DMS 273 treated with DMSO at 0.1 percent for 48 hours (cell line): ENCODE results near the gene MAPK6.
"Not testable (repeated sequence)": the region's sequence is repeated elsewhere in the genome, so short reads cannot be mapped to it uniquely, and the experiment has no call there.

Experiments
- DNase-seq: peaks from one replicate; lab custom pipeline; 2025; lab: John Stamatoyannopoulos, UW

The MAPK6 gene

DNA sequence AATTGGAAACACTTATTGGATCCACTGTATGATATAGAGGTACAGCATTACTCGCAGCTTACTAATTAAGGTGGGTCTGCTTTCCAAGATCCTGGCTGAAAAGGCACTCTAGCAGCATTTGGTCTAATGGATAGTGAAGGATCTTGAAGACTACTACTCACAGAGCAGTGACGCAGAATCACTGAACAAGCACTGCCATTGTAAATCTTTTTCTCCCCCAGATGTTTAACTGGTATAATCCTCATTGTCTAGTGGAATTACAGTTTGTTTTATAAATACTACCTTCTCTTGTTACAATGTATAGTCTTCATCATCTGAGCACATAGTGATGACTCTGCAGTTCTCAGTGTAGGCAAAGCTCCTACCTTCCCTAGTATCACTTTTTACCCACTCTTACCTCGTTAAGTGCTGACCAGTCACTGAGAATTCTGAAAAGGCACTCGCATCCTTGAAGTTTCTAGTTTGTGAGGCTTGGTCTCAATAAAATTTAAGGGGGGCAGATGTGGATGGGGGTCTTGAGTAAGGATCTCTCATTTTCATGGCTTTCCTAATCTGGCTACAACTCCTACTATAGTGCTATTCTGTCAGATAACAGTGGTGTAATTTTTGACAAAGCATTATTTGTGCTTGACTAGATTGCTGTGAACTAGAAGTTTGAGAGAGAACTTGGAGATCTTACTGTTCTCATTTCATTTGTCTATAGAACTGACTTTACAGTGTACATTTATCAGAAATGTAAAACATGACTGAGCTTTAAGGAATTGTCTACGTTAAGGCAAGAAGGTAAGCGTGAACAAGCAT, 23.2 kb downstream of the MAPK6 start:
- no peak for DNase-seq

- DNase-seq = not testable (repeated sequence)
These were observed 26.8 kb downstream of the MAPK6 start for GRCh38 chr15:52045795-52046298.

DNA sequence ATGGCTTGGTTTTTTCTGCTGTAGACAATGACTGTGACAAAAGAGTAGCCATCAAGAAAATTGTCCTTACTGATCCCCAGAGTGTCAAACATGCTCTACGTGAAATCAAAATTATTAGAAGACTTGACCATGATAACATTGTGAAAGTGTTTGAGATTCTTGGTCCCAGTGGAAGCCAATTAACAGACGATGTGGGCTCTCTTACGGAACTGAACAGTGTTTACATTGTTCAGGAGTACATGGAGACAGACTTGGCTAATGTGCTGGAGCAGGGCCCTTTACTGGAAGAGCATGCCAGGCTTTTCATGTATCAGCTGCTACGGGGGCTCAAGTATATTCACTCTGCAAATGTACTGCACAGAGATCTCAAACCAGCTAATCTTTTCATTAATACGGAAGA, 27.5 kb downstream of the MAPK6 start:
- DNase-seq = not testable (repeated sequence)

DNA sequence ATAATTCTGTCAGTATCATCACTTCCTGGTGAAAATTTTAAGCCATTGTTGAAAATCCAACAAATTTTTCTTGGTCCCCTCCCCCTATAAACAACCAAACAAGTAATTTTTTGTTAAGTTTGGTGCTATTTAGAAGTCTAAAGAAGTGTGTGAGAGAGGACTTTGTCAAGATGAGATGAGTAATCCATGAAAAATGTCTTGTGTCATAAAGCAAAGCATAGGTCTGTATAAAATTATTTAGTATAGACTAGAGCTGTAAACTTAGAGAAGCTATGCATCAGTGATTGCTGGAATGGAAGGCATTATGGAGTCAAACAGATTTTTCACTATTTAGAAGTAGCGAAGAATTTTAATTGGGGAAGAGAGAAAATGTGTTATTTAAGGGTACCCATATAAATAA, 31.4 kb downstream of the MAPK6 start:
- DNase-seq = no peak

DNA sequence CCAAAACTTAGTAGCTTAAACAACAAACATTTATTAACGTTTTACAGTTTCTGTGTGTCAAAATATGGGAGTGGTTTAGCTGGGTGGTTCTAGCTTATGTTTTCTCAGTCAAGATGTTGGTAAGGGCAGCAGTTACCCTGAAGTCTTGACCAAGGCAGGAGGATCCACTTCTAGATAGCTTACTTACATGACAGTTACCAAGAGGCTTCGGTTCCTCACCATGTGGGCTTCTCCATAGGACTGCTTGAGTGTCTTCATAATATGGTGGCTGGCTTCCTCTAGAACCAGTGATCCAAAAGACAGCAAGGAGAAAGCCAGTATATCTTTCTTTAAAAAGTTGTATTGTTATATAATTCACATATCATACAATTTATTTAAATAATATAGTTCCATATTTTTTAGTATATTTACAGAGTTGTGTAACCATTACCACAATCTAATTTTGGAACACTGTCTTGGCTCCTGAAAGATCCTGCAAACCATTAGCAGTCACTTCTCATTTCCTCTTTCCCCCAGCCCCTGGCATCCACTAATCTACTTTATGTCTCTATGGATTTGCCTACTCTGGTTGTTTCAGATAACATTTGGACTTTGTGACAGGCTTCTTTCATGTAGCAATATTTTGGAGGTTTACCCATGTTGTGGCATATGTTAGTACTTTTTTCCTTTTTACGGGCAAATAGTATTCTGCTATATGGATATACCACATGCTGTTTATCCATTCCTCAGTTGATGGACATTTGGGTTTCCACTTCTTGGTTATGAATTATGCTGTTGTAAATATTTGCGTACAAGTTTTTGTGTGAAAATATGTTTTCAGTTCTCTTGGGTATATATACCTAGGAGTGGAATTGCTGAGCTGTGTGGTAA, 33.3 kb downstream of the MAPK6 start:
- DNase-seq = no peak

DNA sequence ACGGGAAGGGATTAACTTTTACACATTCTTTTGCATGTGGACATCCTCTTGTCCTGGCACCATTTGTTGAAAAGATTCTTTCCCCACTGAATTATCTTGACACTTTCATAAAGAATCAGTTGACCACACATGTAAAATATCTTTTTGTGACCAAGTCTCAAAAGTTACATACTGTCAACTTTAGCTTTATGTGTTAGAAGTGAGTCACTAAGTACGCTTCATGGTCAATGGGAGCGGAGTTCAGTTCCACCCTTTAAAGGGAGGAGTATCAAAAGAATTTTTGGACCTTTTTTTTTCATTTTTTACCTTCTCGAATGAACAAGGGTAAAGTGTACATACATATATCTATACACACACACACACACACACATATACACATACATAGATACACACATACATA, 35.4 kb downstream of the MAPK6 start:
- DNase-seq = no peak

GRCh38 chr15:52054858-52055257, 35.8 kb downstream of the MAPK6 start:
- DNase-seq = not testable (repeated sequence)

- DNase-seq = no peak
These were observed 37.0 kb downstream of the MAPK6 start for GRCh38 chr15:52056001-52056400.

GRCh38 chr15:52056496-52056895, 37.5 kb downstream of the MAPK6 start:
- no peak for DNase-seq

DNA sequence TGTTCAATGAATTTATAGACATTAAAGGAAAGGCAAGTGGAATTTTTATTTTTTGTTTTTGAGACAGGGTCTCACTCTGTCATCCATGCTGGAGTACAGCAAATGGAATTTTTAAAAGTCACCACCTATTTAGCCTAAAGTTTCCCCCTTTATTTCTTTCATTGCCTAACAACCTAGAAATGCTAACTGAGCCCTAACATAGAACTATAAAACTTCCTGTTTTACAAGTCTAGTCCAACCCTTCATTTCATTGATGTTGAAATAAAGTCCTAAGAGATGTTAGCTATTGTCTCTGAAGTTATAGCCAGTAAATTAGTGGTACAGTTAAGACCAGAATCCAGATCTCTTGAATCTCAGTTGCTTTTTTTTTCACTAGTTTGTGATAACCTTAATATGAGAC, 39.0 kb downstream of the MAPK6 start:
- no peak for DNase-seq

DNA sequence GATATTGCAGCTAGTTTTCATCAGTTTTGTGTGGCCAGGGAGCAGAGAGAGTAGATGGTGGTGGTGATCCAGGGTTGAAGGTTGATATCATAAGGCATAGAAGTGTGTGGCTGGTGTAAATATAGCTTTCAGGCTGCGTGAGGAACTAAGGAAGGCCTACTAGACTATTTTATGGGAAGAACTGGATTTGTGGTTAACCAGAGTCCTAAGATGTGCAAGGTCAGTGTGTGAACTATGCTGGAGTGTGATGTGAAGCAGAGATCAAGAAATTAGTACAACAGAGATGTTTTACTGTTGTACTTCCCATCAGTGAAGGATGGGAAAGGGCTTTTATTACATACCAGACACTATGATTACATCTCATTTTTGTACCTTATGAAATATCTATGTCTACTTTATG, 41.5 kb downstream of the MAPK6 start:
- DNase-seq = no peak

GRCh38 chr15:52066842-52067544, 48.0 kb downstream of the MAPK6 start:
- DNase-seq = no peak

DNA sequence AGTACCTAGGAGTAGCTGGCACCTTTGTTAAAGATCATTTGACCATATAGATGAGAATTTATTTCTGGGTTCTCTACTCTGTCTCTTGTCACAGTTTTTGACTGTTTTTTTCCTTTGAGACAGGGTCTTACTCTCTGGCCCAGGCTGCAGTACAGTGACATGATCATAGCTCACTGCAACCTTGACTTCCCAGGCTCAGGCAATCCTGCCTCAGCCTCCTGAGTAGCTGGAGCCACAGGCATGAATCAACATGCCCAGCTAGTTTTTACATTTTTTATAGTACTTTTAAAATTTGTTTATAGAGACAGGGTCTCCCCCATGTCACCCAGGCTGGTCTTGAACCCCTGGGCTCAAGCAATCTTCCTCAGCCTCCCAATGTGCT, 48.5 kb downstream of the MAPK6 start:
- no peak for DNase-seq

DNA sequence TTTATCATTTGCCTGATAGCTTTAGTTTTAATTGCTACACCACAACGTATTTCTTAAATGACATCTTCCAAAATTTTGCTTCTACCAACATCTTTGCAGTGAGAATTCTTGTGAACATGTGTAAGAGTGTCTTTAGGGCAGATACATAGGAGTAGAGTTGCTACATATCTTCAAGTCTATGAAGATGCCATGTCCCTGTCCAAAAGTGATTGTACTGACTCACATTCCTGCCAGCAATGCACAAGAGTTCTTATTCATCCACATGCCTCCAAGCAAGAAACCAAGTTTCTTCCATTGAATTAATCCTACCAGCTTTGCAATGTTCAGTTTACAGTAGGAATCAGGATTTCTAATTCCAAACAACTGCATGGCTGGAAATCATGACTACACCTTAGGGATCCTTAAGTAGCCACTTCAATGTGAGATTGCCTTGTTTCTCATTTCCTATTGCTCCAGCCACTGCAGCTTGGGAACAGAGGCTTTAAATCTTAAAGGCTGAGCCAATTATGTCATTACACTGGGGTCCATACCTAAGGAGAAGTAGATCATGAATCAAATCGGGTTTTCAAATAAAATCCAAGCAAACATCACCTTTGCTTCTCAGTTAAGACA, 49.1 kb downstream of the MAPK6 start:
- no peak for DNase-seq

GRCh38 chr15:52069559-52069958, 50.5 kb downstream of the MAPK6 start:
- DNase-seq = no peak

GRCh38 chr15:52071570-52071969, 52.6 kb downstream of the MAPK6 start:
- DNase-seq = no peak

DNA sequence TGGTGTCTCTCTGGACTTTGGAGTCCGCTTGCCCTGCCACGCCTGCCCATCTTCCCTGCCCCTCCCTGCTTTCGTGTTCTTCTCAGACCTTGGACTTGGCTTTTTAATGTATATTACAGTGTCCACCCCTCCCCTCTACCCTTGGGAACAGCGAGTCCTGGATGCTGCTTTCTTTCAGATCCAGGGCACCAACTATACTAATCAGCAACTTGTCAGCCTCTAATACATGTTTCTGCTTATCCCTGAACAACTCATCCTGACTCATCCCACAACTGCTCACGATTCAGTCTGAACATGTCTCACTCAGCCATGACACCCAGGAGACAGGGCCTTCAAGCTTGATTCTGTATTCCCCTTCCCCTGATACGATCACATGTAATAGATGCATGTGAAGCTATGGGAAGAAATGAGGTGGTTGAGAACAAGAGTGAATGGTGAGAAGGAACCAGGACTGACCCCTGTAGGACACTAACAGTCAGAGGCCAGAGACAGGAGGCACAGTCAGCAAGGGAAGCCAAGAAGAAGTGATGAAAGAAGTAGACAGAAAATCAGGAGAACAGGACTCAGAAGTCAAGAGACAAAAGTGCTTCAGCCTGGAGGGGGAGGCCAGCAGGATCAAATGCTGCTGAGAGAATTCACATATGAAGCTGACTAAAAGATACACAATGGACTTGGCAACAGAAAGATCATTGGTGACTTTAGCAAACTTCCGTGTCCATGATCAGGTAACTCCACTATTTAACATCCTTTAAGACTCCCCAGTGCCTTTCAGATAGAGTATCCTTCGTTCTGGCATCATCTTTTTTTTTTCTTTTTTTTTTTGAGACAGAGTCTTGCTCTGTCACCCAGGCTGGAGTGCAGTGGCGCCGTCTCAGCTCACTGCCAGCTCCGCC, 58.1 kb downstream of the MAPK6 start:
- DNase-seq = no peak

- no peak for DNase-seq
These were observed 59.3 kb downstream of the MAPK6 start for GRCh38 chr15:52078197-52078875.

DNA sequence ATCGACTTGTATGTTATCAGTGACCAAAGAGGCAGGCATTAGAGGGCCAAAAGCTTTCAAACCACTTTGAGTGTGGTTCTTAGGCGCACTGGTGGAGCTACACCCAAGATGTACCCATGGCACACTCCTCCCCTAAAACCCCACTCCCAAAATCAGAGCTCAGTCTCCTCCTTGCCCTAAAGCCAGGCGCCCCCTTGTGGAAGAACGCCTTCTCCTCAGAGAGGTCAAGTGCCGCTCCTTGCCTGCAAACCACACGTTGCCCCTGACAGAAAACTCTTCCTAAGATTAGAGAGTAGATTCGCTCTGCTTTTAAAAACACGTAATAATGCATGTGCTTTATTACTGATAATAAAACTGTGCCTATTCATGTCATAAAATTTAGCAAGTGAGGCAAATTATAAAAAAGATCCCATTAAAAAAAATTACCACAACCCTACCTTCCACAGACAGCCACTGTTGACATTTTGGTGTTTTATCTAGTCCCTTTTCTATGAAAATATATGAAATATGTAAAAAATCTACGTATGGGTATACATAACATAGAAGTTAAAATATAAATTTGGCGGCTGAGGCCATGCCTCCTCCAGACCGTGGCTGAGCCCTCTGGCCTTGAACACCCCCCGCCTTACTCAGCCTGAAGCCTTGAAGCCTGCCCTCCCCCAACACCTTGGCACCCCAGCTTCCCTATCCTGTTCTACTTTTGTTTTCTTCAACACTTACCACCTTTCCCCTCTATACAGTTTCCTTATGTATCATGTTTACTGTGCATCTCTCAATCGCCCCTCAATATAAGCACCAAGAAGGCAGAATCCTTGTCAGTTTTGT, 60.1 kb downstream of the MAPK6 start:
- DNase-seq = no peak
